H1 (cell line): Measurements from ENCODE around the gene RRAGC. TPM values are rescaled to one million over a fixed set of nuclear protein-coding genes. Genes with fewer than 3 reads are reported as not detected.

Experiments
- CTCF ChIA-PET: fragments of 300-600 bp; sonication (Branson Sonifier 250); formaldehyde crosslinking; loops from one replicate; lab custom pipeline; 2021; ENCODE audit not compliant: partially characterized antibody; lab: Charles Lee
- POLR2A ChIA-PET: fragments of 300-600 bp; sonication (Branson Sonifier 250); formaldehyde crosslinking; loops from one replicate; lab custom pipeline; 2021; ENCODE audit warnings: inconsistent platforms; ENCODE audit not compliant: partially characterized antibody; lab: Charles Lee
- DNase-seq, 2 experiments: peaks; one replicate each; pipeline versions ENCODE4 v3.0.0 to v3.0.0-alpha.2; 2010 to 2022; ENCODE audit warnings: low spot score in 2 of 2, low read depth in 1 of 2, mixed read lengths in 1 of 2
- FAIRE-seq: peaks from 2 replicates; lab custom pipeline; 2011; peaks lifted over from hg19 to GRCh38; lab: Jason Lieb, UNC
- H2AFZ ChIP-seq: 2 replicates; pipeline ENCODE4 v1.8.1; 2012; ENCODE audit warnings: low read length, inconsistent platforms
- H2AK5ac ChIP-seq: 2 replicates; pipeline ENCODE4 v1.6.1; 2013; ENCODE audit warnings: low read depth, low read length
- H2BK120ac ChIP-seq: replicated peaks from 2 replicates; pipeline ENCODE3; 2013; ENCODE audit warnings: low read depth, low read length, inconsistent platforms
- H2BK12ac ChIP-seq: 2 replicates; pipeline ENCODE4 v1.6.1; 2013; ENCODE audit warnings: low read depth, low read length
- H2BK15ac ChIP-seq: 2 replicates; pipeline ENCODE4 v1.6.1; 2013; ENCODE audit warnings: low read length
- H2BK20ac ChIP-seq: 2 replicates; pipeline ENCODE4 v1.6.1; 2013; ENCODE audit warnings: low read length
- H2BK5ac ChIP-seq: 2 replicates; pipeline ENCODE4 v1.6.1; 2013; ENCODE audit warnings: low read depth, low read length
- H3K14ac ChIP-seq: 2 replicates; pipeline ENCODE4 v1.6.1; 2013; ENCODE audit warnings: inconsistent platforms; ENCODE audit not compliant: insufficient read length
- H3K18ac ChIP-seq: 2 replicates; pipeline ENCODE4 v1.6.1; 2013; ENCODE audit warnings: low read length; ENCODE audit errors: extremely low read depth
- H3K23ac ChIP-seq: 2 replicates; pipeline ENCODE4 v1.6.1; 2013; ENCODE audit warnings: inconsistent platforms; ENCODE audit not compliant: insufficient read length
- H3K23me2 ChIP-seq: 2 replicates; pipeline ENCODE4 v1.6.1; 2013; ENCODE audit warnings: low read depth, low read length
- H3K27ac ChIP-seq: 2 replicates; pipeline ENCODE4 v1.6.1; 2011; ENCODE audit warnings: low read depth, low read length, inconsistent platforms
- H3K27me3 ChIP-seq, 4 experiments: replicated peaks in 1 of 4; 1 replicate in 1 of 4; 2 replicates in 3 of 4; pipeline versions ENCODE4 v1.6.1 to v1.8.1; 2011 to 2013; ENCODE audit warnings: low read length in 3 of 4, mild to moderate bottlenecking in 3 of 4, inconsistent platforms in 2 of 4, mixed read lengths in 2 of 4, moderate library complexity in 1 of 4; ENCODE audit not compliant: control insufficient read depth in 3 of 4, insufficient read depth in 3 of 4; ENCODE audit errors: extremely low read depth in 1 of 4
- H3K36me3 ChIP-seq, 4 experiments: 2 replicates each; pipeline versions ENCODE4 v1.6.1 to v1.8.1; 2011 to 2013; ENCODE audit warnings: mild to moderate bottlenecking in 4 of 4, low read length in 3 of 4, moderate library complexity in 2 of 4, control low read depth in 1 of 4, inconsistent platforms in 1 of 4; ENCODE audit not compliant: insufficient read depth in 4 of 4, control insufficient read depth in 2 of 4
- H3K4ac ChIP-seq: replicated peaks from 2 replicates; pipeline ENCODE3; 2013; ENCODE audit warnings: low read length, low read depth, mixed read lengths, inconsistent platforms; ENCODE audit not compliant: insufficient read length
- H3K4me1 ChIP-seq, 4 experiments: replicated peaks in 1 of 4; 1 replicate in 1 of 4; 2 replicates in 3 of 4; pipeline versions ENCODE4 v1.6.1 to v1.8.1; 2011 to 2013; ENCODE audit warnings: low read length in 3 of 4, inconsistent platforms in 2 of 4, mixed read lengths in 1 of 4; ENCODE audit not compliant: insufficient read depth in 4 of 4, control insufficient read depth in 3 of 4
- H3K4me2 ChIP-seq, 2 experiments: 2 replicates each; pipeline versions ENCODE4 v1.6.1 to v1.8.1; 2011 to 2013; ENCODE audit warnings: low read depth in 2 of 2, low read length in 2 of 2, control low read depth in 1 of 2, inconsistent platforms in 1 of 2, mild to moderate bottlenecking in 1 of 2; ENCODE audit not compliant: insufficient read depth in 1 of 2
- H3K4me3 ChIP-seq, 4 experiments: fragments of 200-600, 300-600 bp in 1 of 4; sonication (generic), shearing (Covaris generic), sonication (Bioruptor Twin) in 1 of 4; 2 replicates each; pipeline versions ENCODE4 v1.5.1 to v1.8.1; 2011 to 2016; ENCODE audit warnings: low read length in 4 of 4, low read depth in 3 of 4, control low read depth in 2 of 4, inconsistent platforms in 2 of 4, mild to moderate bottlenecking in 2 of 4, mixed read lengths in 1 of 4, moderate library complexity in 1 of 4; ENCODE audit not compliant: insufficient read depth in 2 of 4; ENCODE audit errors: extremely low read depth in 1 of 4
- H3K56ac ChIP-seq: replicated peaks from 2 replicates; pipeline ENCODE3; 2013; ENCODE audit warnings: low read depth, mild to moderate bottlenecking, mixed read lengths, low read length, inconsistent platforms; ENCODE audit not compliant: insufficient read length
- H3K79me1 ChIP-seq: 2 replicates; pipeline ENCODE4 v1.6.1; 2013; ENCODE audit warnings: low read depth, low read length, control low read depth
- H3K79me2 ChIP-seq, 2 experiments: 2 replicates each; pipeline versions ENCODE4 v1.6.1 to v1.8.1; 2012 to 2013; ENCODE audit warnings: low read length in 2 of 2, mild to moderate bottlenecking in 2 of 2, inconsistent platforms in 1 of 2; ENCODE audit not compliant: insufficient read depth in 2 of 2, control insufficient read depth in 1 of 2
- H3K9ac ChIP-seq, 4 experiments: replicated peaks in 1 of 4; 1 replicate in 1 of 4; 2 replicates in 3 of 4; pipeline versions ENCODE4 v1.6.1 to v1.8.1; 2011 to 2013; ENCODE audit warnings: low read depth in 3 of 4, low read length in 3 of 4, control low read depth in 2 of 4, mild to moderate bottlenecking in 2 of 4, moderate library complexity in 2 of 4, inconsistent platforms in 1 of 4; ENCODE audit errors: extremely low read depth in 1 of 4
- H3K9me3 ChIP-seq, 2 experiments: 2 replicates each; pipeline versions ENCODE4 v1.6.1 to v1.8.1; 2012 to 2013; ENCODE audit warnings: mild to moderate bottlenecking in 2 of 2, moderate library complexity in 2 of 2, control low read depth in 1 of 2, inconsistent platforms in 1 of 2, low read depth in 1 of 2, low read length in 1 of 2, mixed read lengths in 1 of 2; ENCODE audit not compliant: insufficient read depth in 2 of 2
- H4K20me1 ChIP-seq, 2 experiments: replicated peaks in 1 of 2; 2 replicates each; pipeline versions ENCODE3 to v1.8.1; 2011 to 2013; ENCODE audit warnings: inconsistent platforms in 2 of 2, low read length in 2 of 2, mild to moderate bottlenecking in 1 of 2; ENCODE audit not compliant: insufficient read depth in 2 of 2, control insufficient read depth in 1 of 2
- H4K5ac ChIP-seq: 2 replicates; pipeline ENCODE4 v1.6.1; 2013; ENCODE audit warnings: low read length, low read depth, mixed read lengths, inconsistent platforms; ENCODE audit not compliant: insufficient read length
- H4K8ac ChIP-seq: 2 replicates; pipeline ENCODE4 v1.8.0; 2013; ENCODE audit warnings: mild to moderate bottlenecking, moderate library complexity, low read length, inconsistent platforms; ENCODE audit not compliant: insufficient read depth; ENCODE audit errors: extremely low read depth
- H4K91ac ChIP-seq: replicated peaks from 2 replicates; pipeline ENCODE3; 2013; ENCODE audit warnings: low read length, mixed read lengths, inconsistent platforms; ENCODE audit not compliant: insufficient read length
- ASH2L ChIP-seq: fragments of 200-600, 300-600 bp; sonication (generic); IDR thresholded peaks from one replicate; pipeline ENCODE4 v1.7.1; 2017; ENCODE audit warnings: low read length
- BCL11A ChIP-seq, 2 experiments: IDR thresholded peaks; one replicate each; pipeline ENCODE4 v1.6.1; 2011; ENCODE audit warnings: low read depth in 2 of 2, low read length in 2 of 2, mild to moderate bottlenecking in 2 of 2
- CBX5 ChIP-seq: fragments of 300-800, 300-1000 bp; sonication (generic); IDR thresholded peaks from 2 replicates; pipeline ENCODE4 v1.7.1; 2016; ENCODE audit warnings: antibody characterized with exemption, low read length, low read depth
- CBX8 ChIP-seq: fragments of 300-800, 300-1000 bp; sonication (generic); IDR thresholded peaks from 2 replicates; pipeline ENCODE4 v1.7.1; 2016; ENCODE audit warnings: low read depth, low read length, borderline replicate concordance
- CHD2 ChIP-seq: IDR thresholded peaks from 2 replicates; pipeline ENCODE4 v1.6.1; 2012; ENCODE audit warnings: low read length, improper control_type of control experiment
- E2F6 ChIP-seq: IDR thresholded peaks from 2 replicates; pipeline ENCODE4 v1.6.1; 2012; ENCODE audit warnings: inconsistent platforms
- HDAC6 ChIP-seq: IDR thresholded peaks from one replicate; pipeline ENCODE4 v1.7.1; 2012; ENCODE audit warnings: low read depth, mild to moderate bottlenecking, inconsistent platforms, low read length, moderate library complexity
- SP2 ChIP-seq: IDR thresholded peaks from 2 replicates; pipeline ENCODE4 v1.6.1; 2012; ENCODE audit warnings: mild to moderate bottlenecking, low read length, inconsistent platforms
- TAF7 ChIP-seq: optimal IDR thresholded peaks from 2 replicates; pipeline ENCODE3; 2011; ENCODE audit warnings: low read depth, mild to moderate bottlenecking, inconsistent platforms, low read length, moderate library complexity, borderline replicate concordance
- WGBS, 2 experiments: shearing (Covaris generic) in 1 of 2; methylation state at CpG; one replicate each; pipeline versions ENCODE4 v1.1.6 to v1.1.7; 2013 to 2015; ENCODE audit warnings: low lambda C conversion rate in 2 of 2, mixed read lengths in 2 of 2, inconsistent platforms in 1 of 2, low coverage in 1 of 2, missing lambda C conversion rate in 1 of 2; ENCODE audit not compliant: insufficient replicate concordance in 2 of 2, insufficient coverage in 1 of 2, insufficient read length in 1 of 2; ENCODE audit errors: extremely low coverage in 1 of 2, missing lambda C conversion rate in 1 of 2; 5-methylcytosine and 5-hydroxymethylcytosine counted together
- polyA plus RNA-seq, 7 experiments: library from polyadenylated mRNA; depleted of rRNA in 3 of 7; stranded (reverse) in 5 of 7; unstranded in 2 of 7; fragments of >200 nt in 5 of 7; fragments of 200-250 nt in 2 of 7; gene quantifications; 1 replicate in 5 of 7; 2 replicates in 1 of 7; 4 replicates in 1 of 7; pipeline versions ENCODE4 v1.2.1 to v1.2.3, GENCODE V29; 2011 to 2013; ENCODE audit warnings: missing spikeins in 2 of 7, mixed read lengths in 2 of 7
- total RNA-seq: library from RNA; stranded (reverse); fragmentation: NEBNext Ultra II Directional; extraction: Animal tissue kit (Norgen Biotek cat#: 25700); gene quantifications from 2 replicates; pipeline ENCODE4 v1.2.1, GENCODE V29; 2021

RRAGC gene
- total and polyA plus RNA-seq, 2 of the 8 experiments (the other 6 are each of a cell fraction or from before 2014, with no cell fraction given), result 12.0 to 16.5 TPM

- peak overlapping the region in 1 of 4 experiments; percentile 64; a peak in 1 of 7 replicates for H3K9ac ChIP-seq
- peak overlapping the region; percentile 37; the same call in 1 of the 2 replicates for H4K8ac ChIP-seq
- H3K4me2 ChIP-seq, result peak overlapping the region; percentile 83 to 98
- peaks cover 2 to 6% (median 3%) of the 10 kb centered on the region in 4 experiments; a peak in 4 of 7 replicates for H3K4me1 ChIP-seq
- H2AK5ac ChIP-seq, result no peak overlapping the region
- no peak overlapping the region for H3K27ac ChIP-seq
- no peak overlapping the region for H3K56ac ChIP-seq
- H4K20me1 ChIP-seq, result no peaks in the 10 kb centered on the region
- CTCF ChIA-PET, result interaction anchor here (0.8 to 8.1 kb wide), 36 partner anchors 9 to 827 kb away, joined by 3 to 71 read pairs (median 4); no protein-coding TSS in a partner anchor
- H3K9me3 ChIP-seq, result peaks cover 0 to 4% of the 10 kb centered on the region in 2 experiments; a peak in 2 of 4 replicates
- no peak overlapping the region for H3K23ac ChIP-seq
- H2BK12ac ChIP-seq, result peak overlapping the region; percentile 63; the same call in 1 of the 2 replicates
- H3K36me3 ChIP-seq, result no peaks in the 10 kb centered on the region
- H2AFZ ChIP-seq, result peak overlapping the region; percentile 76; the same call in 1 of the 2 replicates
- peak overlapping the region; percentile 63 for H4K91ac ChIP-seq
- H2BK120ac ChIP-seq, result no peak overlapping the region
- 3% methylated on average over 31 of the region's 70 CpGs; no CpG with 5 or more reads in 1 of the 2 experiments for WGBS, 2 experiments
- POLR2A ChIA-PET, result interaction anchor here (0.9 to 1.5 kb wide), 2 partner anchors 179 to 194 kb away, joined by 3 read pairs; no protein-coding TSS in a partner anchor
- H2BK5ac ChIP-seq, result no peak overlapping the region; the same call in 1 of the 2 replicates
- H3K27me3 ChIP-seq, result peaks cover 6 to 43% (median 26%) of the 10 kb centered on the region in 4 experiments
- peaks cover 4% of the 10 kb centered on the region; the same call in 1 of the 2 replicates for H3K23me2 ChIP-seq
- peak overlapping the region; percentile 63 for H4K5ac ChIP-seq
- peak overlapping the region; percentile 41; the same call in 1 of the 2 replicates for H3K18ac ChIP-seq
- H3K4ac ChIP-seq, result no peak overlapping the region
- FAIRE-seq (no peak), DNase-seq (peak in 1 of 2 experiments; percentile 97)
- H3K14ac ChIP-seq, result no peak overlapping the region
- no peaks in the 10 kb centered on the region for H3K79me2 ChIP-seq
- no peaks in the 10 kb centered on the region for H3K79me1 ChIP-seq
- H2BK15ac ChIP-seq, result no peak overlapping the region; the same call in 1 of the 2 replicates
- H2BK20ac ChIP-seq, result no peak overlapping the region
- peak overlapping the region; percentile 52 to 74 (median 60) for H3K4me3 ChIP-seq
- TF ChIP-seq TAF7 (peak; percentile 56), SP2 (no peak), CBX8 (no peak), E2F6 (no peak), CHD2 (no peak), CBX5 (no peak), HDAC6 (no peak), BCL11A (IDR thresholded peaks at IDR 0.05; ENCODE audit: low read depth in 2 of 2, low read length in 2 of 2) (no peak), ASH2L (peak; percentile 63)
Measured at GRCh38 chr1:38818175-38818976, 41.2 kb downstream of the RRAGC start.
